Activated T-cell treated with anti-CD3 and anti-CD28 coated beads for 4 hours (primary cell): Measurements from ENCODE around the gene UBE2B.
A peak's percentile ranks its signal among the peaks of the same experiment; 100 is the strongest.
"Not testable (repeated sequence)": the region's sequence is repeated elsewhere in the genome, so short reads cannot be mapped to it uniquely, and the experiment has no call there.

ENCODE experiments used
- DNase-seq: peaks from one replicate; pipeline ENCODE4 v3.0.0-alpha.2; 2020

UBE2B gene

DNA sequence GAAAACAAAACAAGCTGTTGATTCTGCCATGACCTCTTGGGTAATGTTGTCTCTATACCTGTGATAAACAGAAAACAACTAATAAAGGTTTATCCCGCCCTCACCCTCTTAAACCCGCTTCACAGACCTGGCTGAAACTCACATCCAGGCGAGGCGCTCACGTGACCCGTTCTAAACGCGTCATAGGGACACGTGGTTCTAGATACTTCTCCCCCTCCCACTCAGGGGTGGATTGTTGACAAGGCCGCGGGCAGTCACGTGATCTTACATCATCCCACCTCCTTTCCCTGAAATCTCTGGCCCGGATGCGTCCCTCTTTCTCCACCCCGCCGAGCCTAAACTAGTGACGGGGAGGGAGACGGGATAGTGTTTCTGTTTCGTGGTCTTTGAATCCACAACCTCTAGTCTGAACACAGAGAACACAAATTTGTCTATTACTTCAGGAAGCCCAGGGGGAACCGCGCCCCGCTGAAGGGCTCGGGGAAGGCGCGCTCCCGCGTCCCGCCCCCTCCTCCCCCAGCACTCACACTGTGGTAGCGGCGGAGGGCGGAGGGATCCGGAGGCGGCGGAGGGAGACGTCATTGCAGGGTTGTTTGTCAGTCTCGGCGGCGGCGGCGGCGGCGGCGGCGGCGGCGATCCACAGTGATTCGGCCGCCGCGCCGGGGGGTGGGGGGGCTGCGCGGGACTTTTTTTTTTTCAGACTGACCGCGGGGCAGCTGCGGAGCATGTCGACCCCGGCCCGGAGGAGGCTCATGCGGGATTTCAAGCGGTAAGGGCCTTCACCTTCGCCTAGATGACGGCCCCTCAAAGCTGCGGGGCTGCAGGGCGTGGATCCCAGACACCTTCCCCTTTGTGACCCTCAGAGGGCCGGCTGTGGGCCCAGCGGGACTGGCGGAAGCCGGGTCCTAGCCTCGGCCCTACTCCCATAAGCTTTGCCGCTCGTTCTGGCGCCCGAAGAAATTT lies at the start of gene UBE2B:
Gene UBE2B, plus strand, starts transcription at position 699 of the 963 bp plus-strand sequence. Its CDS starts 27 bp downstream, at position 726.
- peak; percentile 96 for DNase-seq

DNA sequence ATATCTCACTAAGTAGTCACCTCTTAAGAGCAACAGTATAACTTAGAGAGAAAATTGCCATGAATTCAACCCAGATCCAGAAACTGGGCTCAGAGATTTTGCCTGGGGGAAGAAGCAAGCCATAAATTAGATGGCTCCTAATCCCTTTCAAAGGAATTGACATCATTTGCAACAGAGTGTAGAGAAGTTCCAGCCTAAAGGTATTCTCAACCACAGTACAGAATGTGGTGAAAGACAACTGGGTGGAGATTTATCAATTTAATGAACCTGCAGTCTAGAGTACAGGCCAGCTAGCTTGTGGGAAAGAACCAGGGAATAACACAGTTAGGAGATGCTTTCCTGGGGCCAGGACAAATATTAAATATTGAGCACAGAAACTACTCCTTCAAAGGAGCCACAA lies 44.0 kb upstream of the UBE2B start:
- DNase-seq: no peak

- no peak for DNase-seq
Observed at GRCh38 chr5:134328619-134329018, 42.8 kb upstream of the UBE2B start.

DNA sequence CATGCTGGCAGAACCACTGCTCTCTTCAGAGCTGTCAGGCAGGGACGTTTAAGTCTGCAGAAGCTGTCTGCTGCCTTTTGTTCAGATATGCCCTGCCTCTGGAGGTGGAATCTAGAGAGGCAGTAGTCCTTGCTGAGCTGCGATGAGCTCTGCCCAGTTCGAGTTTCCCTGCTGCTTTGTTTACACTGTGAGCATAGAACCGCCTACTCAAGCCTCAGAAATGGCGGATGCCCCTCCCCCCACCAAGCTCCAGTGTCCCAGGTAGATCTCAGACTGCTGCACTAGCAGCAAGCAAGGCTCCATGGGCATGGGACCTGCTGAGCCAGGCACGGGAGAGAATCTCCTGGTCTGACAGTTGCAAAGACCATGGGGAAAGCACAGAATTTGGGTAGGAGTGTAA lies 34.5 kb upstream of the UBE2B start:
- DNase-seq: not testable (repeated sequence)

DNA sequence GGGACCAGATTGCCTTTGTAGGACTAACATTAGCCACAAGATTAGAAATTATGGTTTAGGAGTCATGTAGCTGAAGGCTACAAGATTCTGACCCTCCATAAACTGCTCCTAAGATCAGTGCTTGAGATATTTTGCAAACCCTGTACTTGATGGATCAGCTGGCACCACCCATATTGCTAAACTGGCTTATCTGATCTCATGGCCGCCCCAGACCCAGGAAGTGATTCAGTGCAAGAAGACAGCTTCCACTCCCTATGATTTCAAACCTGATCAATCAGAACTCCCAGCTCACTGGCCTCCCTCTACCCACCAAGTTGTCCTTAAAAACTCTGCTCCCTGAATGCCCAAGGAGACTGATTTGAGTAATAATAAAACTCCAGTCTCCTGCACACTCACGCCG lies 27.9 kb upstream of the UBE2B start:
- DNase-seq: not testable (repeated sequence)

DNA sequence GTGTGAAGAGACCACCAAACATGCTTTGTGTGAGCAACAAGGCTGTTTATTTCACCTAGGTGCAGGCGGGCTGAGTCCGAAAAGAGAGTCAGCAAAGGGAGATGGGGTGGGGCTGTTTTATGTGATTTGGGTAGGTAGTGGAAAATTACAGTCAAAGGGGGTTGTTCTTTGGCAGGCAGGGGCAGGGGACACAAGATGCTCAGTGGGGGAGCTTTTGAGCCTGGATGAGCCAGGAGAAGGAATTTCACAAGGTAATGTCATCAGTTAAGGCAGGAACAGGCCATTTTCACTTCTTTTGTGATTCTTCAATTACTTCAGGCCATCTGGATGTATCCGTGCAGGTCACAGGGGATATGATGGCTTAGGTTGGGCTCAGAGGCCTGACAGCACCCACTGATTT lies 25.9 kb upstream of the UBE2B start:
- not testable (repeated sequence) for DNase-seq

DNA sequence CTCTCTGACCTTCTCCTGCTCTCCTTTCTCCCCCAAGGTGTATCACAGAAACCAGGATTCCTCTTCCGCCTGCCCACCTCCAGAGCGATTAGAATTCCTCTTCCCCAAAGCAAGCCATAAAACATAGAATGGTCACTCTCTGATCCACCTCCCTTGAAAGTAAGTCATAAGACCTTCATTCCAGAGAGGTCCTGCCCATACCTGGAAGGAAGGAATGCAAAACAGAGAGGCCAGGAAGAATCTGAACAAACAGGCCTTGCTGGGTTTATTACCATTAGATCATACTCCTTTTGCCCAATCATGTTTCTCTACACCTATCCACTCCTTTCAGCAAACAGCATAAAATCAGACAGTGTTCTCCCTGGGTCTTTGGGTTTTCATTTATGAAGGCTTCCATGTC lies 25.4 kb upstream of the UBE2B start:
- no peak for DNase-seq

DNA sequence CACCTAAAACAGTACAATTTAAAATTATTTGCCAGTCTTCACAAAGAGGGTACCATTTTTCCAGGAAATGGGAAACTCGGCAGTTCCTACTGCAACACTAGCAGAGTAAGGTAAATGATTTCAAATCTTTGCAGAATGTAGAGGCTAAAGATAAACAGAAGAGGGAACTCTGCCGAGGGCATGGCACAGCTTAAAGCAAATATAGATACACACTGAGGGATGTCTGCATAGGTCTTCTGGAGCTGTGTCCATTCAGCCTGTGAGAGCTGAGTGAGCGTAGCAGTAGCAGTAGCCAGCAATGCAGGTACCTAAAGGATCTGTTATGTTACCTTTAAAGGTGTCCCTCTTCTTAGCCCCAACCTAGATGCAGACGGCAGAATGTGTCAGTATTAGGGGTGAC lies 21.9 kb upstream of the UBE2B start:
- DNase-seq: no peak

DNA sequence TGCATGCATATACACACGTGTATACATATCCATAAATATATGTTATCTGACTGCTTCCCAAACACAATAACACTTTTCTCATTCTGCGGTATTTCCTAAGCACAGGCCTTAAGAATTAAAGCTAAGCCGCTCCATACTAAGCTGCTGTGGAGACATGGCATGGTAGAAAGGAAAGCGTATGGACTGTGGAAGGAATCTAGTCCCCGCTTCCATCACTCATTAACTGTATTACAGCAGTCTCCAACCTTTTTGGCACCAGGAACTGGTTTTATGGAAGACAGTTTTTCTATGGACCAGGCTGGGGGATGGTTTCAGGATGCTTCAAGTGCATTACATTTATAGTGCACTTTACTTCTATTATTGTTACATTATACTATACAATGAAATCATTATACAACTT lies 15.7 kb upstream of the UBE2B start:
- DNase-seq: no peak

- no peak for DNase-seq
Observed at GRCh38 chr5:134365604-134366003, 5.8 kb upstream of the UBE2B start.

DNA sequence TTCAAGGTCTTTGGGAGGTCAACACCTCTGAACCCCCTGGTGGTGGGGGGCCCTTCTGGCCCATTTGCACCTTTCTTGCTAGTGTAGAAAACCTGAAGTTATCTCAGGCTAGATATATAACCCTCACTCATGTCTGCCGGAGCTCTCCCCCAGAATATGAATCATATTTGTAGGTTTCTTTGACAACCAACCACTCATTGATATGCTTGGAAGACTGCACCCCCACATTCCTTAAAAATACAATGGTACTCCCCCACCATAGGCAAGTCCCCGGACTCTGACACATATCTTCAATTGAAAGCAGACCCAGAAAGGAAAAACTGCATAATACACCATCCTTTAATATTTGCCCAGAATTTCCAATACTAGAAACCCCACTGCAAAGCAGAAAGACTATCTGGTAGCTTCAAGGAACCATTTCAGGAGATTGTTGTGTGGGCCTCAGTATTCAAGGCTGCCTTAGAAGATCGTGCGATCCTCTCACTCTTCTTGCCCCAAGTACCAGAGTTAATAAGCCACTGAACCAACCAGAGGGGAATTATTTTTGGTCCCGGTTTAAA lies 978 bp upstream of the UBE2B start:
- peak; percentile 11 for DNase-seq

- peak; percentile 5 for DNase-seq
Observed at GRCh38 chr5:134371834-134372340, 518 bp downstream of the UBE2B start.

GRCh38 chr5:134373633-134374032 lies 2.3 kb downstream of the UBE2B start:
- not testable (repeated sequence) for DNase-seq

DNA sequence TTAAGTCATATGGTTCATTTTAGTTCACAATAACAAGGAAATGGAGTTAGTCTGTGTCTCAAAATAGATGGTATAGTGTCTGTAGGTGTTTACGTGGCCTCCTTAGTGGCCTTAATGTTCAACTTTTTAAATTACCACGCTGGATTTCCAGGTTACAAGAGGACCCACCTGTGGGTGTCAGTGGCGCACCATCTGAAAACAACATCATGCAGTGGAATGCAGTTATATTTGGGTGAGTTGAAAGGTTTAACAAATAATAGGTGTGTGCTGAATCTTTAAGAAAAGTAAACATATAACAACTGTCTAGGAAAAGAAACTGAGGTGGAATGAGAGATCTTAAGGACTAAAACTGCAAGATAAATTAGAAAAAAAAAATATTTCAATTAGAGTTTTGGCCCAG lies 2.9 kb downstream of the UBE2B start:
- no peak for DNase-seq

- no peak for DNase-seq
Observed at GRCh38 chr5:134380346-134380745, 9.0 kb downstream of the UBE2B start.

DNA sequence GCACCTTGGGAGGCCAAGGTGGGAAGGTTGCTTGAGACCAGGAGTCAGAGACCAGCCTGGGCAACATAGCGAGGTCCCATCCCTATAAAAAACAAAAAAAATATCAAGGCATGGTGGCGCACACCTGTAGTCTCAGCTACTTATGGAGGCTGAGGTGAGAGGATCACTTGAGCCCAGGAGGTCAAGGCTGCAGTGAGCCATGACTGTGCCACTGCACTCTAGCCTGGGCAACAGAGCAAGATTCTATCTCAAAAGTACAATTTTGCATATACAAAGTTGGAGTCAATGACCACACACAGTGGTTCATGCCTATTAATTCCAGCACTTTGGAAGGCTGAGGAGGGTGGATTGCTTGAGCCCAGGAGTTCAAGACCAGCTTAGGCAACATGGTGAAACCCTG lies 10.8 kb downstream of the UBE2B start:
- not testable (repeated sequence) for DNase-seq

- DNase-seq: no peak
Observed at GRCh38 chr5:134383980-134384697, 12.8 kb downstream of the UBE2B start.

- no peak for DNase-seq
Observed at GRCh38 chr5:134387443-134387842, 16.1 kb downstream of the UBE2B start.

DNA sequence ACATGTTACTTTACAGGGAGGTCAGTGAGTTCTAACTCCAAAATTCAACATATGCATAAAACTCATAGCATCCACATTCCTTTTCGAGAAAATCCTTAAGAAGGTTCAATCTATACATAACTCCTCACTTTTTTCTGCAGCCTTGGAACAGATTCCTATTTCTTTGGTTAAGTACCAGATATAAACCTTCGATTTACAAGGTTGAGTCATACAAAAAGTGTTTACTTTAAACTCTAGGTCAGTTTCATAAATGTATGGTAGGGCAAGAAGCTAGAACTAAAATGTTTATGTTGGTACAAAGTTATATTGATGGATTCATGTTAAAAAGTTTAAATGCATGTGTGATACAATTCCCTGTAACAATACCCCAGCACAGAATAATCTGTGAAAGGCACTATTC lies 20.9 kb downstream of the UBE2B start:
- DNase-seq: no peak

DNA sequence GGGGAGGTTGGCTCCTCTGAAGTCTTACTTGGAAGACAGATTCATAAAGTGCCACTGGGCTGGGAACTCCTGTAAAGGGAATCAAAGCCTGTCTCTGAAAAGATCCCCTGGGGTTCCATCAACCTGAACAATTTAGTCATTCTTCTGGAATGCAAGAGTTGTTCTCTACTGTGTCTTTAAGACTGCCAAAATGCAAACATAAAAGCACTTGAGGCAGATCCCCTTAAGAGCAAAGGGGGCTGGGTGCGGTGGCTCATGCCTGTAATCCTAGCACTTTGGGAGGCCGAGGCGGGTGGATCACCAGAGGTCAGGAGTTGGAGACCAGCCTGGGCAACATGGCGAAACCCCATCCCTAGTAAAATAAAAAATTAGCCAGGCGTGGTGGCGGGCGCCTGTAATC lies 23.6 kb downstream of the UBE2B start:
- no peak for DNase-seq

- no peak for DNase-seq
Observed at GRCh38 chr5:134396274-134396673, 24.9 kb downstream of the UBE2B start.

GRCh38 chr5:134397196-134397595 lies 25.8 kb downstream of the UBE2B start:
- DNase-seq: no peak

DNA sequence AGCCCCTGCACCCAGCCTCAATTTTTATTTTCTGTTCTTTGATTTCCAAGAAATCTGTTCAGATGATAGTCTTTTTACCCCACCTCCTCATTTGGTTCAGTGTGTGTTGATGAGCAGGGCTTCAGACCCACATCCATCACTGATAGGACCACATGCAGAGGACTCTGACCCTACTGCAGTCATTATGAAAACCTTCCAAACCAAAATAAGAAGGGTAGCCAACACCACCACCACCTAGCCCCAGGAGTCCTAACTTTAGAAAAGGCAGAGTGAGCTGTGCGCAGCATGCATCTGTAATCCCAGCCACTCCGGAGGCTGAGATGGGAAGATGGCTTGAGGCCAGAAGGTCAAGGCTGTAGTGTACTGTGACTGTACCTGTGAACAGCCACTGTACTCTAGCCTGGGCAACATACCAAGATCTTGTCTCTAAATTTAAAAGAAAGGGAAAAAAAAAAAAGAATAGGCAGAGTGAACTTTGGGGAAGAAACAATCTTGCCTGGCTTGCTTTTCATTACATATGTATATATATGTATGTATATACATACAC lies 27.3 kb downstream of the UBE2B start:
- no peak for DNase-seq
